Inflammatory macrophage treated with lipopolysaccharide for 1 hour (primary cell): ENCODE measurements around the gene CCDC157.

Source experiments
- DNase-seq, 2 donors: peaks; one replicate each; pipeline ENCODE4 v3.0.0-alpha.2; 2020 to 2022

CCDC157 gene

GRCh38 chr22:30357650-30358215 is 926 bp downstream of the CCDC157 start:
- DNase-seq = no peak

GRCh38 chr22:30358541-30358940 is 1.7 kb downstream of the CCDC157 start:
- no peak for DNase-seq

- DNase-seq = no peak
These were observed 5.3 kb downstream of the CCDC157 start for GRCh38 chr22:30361916-30362650.

- no peak for DNase-seq
These were observed 6.0 kb downstream of the CCDC157 start for GRCh38 chr22:30362651-30363281.

GRCh38 chr22:30365891-30366290 is 9.1 kb downstream of the CCDC157 start:
- no peak for DNase-seq

- DNase-seq = no peak
These were observed 11.6 kb downstream of the CCDC157 start for GRCh38 chr22:30368420-30368819.

- DNase-seq = no peak
These were observed 13.9 kb downstream of the CCDC157 start for GRCh38 chr22:30370641-30371230.

- no peak for DNase-seq
These were observed 14.5 kb downstream of the CCDC157 start for GRCh38 chr22:30371321-30371720.

- DNase-seq = no peak
These were observed 15.2 kb downstream of the CCDC157 start for GRCh38 chr22:30371981-30372380.

GRCh38 chr22:30372915-30373314 is 16.1 kb downstream of the CCDC157 start:
- DNase-seq = peak; percentile 59 to 68

- no peak for DNase-seq
These were observed 16.8 kb downstream of the CCDC157 start for GRCh38 chr22:30373331-30374325.

GRCh38 chr22:30375312-30375849 is 18.6 kb downstream of the CCDC157 start:
- DNase-seq = no peak

GRCh38 chr22:30380011-30380410 is 23.2 kb downstream of the CCDC157 start:
- no peak for DNase-seq

- DNase-seq = no peak
These were observed 24.5 kb downstream of the CCDC157 start for GRCh38 chr22:30381264-30381663.

- no peak for DNase-seq
These were observed 25.5 kb downstream of the CCDC157 start for GRCh38 chr22:30382340-30382739.

- no peak for DNase-seq
These were observed 26.3 kb downstream of the CCDC157 start for GRCh38 chr22:30383061-30383460.

GRCh38 chr22:30385942-30386341 is 29.1 kb downstream of the CCDC157 start:
- no peak for DNase-seq

- DNase-seq = no peak
These were observed 29.8 kb downstream of the CCDC157 start for GRCh38 chr22:30386608-30386959.

GRCh38 chr22:30386960-30387827 is 30.4 kb downstream of the CCDC157 start, which contains the start of gene RNF215:
TSS of gene RNF215 (minus strand) at chr22:30387411. CDS start at chr22:30387313, 98 bp downstream.
- peak; percentile 60 to 90 for DNase-seq

- peak; percentile 66 to 87 for DNase-seq
These were observed 34.3 kb downstream of the CCDC157 start for GRCh38 chr22:30390974-30391691.
